Astrocyte of the cerebellum (primary cell): ENCODE data around the gene ZNF581.

Source experiments
- DNase-seq: peaks from one replicate; pipeline ENCODE4 v3.0.0-alpha.2; 2011; ENCODE audit warnings: low read depth
- H3K4me3 ChIP-seq: 2 replicates; pipeline ENCODE4 v1.5.1; 2011; ENCODE audit warnings: mild to moderate bottlenecking, low read depth, low read length, moderate library complexity
- in situ Hi-C: cut with HindIII; loops from 2 replicates; pipeline ENCODE4 v1.10.0; 2017; ENCODE audit warnings: low sequenced_read_pairs
- TF ChIP-seq, protein P1 (sequence below): IDR thresholded peaks from 2 replicates; pipeline ENCODE4 v1.5.1; 2012; ENCODE audit warnings: low read length, low read depth, moderate library complexity, mild to moderate bottlenecking; ENCODE audit errors: missing control alignments

ZNF581 gene

GRCh38 chr19:55683449-55684261, 40.2 kb downstream of the ZNF581 start:
- H3K4me3 ChIP-seq: no peak overlapping the region
- DNase-seq: no peak
- TF ChIP-seq, protein P1, sequence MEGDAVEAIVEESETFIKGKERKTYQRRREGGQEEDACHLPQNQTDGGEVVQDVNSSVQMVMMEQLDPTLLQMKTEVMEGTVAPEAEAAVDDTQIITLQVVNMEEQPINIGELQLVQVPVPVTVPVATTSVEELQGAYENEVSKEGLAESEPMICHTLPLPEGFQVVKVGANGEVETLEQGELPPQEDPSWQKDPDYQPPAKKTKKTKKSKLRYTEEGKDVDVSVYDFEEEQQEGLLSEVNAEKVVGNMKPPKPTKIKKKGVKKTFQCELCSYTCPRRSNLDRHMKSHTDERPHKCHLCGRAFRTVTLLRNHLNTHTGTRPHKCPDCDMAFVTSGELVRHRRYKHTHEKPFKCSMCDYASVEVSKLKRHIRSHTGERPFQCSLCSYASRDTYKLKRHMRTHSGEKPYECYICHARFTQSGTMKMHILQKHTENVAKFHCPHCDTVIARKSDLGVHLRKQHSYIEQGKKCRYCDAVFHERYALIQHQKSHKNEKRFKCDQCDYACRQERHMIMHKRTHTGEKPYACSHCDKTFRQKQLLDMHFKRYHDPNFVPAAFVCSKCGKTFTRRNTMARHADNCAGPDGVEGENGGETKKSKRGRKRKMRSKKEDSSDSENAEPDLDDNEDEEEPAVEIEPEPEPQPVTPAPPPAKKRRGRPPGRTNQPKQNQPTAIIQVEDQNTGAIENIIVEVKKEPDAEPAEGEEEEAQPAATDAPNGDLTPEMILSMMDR: no peak
- in situ Hi-C loops: no loop called here

GRCh38 chr19:55684946-55685681, 41.7 kb downstream of the ZNF581 start:
- DNase-seq: no peak
- no peak overlapping the region for H3K4me3 ChIP-seq
- in situ Hi-C loops: no loop called here
- TF ChIP-seq, protein P1: no peak

DNA sequence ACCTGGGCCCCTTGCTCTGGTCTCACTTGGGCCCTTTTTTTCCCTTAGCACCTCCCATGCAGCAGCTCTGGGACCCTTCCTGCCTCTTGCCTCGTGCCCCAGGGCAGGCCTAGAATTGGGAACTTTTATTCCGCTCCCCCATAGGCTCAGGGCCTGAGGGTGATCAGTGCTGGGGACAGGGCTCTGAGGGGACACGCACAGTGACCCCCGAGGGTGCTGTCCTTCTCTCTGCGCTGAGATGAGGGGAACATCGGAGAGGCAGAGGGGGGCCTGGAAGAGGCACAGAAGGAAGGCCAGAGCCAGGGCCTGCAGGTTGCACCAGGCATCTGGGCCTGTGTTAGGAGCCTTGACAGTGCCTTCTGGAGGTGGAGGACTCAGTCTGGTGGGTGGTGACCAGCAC, 42.3 kb downstream of the ZNF581 start:
- no peak overlapping the region for H3K4me3 ChIP-seq
- in situ Hi-C loops: no loop called here
- no peak for DNase-seq
- TF ChIP-seq, protein P1: no peak

DNA sequence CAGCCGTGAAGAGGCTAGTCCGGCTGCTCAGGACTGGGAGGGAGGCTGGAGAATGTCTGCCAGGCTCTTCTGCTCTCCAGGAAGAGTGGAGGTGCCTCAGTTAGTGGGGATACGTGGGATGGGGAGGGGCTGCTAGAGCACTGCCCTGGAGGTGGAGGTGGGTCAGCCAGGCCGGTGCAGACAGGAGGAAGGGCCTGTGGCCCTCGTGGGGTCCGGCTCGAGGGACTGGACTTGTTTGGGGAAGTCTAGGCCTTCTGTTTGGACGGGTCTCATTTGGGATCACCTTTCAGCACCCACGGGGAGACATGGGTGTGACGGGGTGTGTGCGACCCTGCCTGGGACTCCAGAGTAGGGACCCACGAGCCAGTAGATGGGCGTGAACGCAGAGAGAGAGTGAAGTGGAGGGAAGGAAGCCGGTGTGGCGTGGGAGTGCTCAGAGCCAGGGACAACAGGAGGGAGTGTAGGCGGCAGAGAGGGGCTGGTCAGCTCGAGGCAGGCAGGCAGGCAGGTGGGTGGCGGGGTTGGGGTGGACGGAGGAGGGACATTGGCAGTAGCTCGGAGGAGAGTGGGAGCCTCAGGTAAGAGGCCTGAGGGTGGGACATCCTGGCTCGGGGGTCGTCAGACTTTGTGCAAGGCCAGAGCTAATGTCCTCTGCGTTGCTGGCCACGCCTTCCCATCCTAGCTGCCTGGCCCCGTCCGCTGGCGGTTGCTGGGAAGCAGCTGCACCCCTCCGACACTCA, 43.0 kb downstream of the ZNF581 start:
- no peak for DNase-seq
- no peak overlapping the region for H3K4me3 ChIP-seq
- TF ChIP-seq, protein P1: no peak
- in situ Hi-C loops: no loop called here

DNA sequence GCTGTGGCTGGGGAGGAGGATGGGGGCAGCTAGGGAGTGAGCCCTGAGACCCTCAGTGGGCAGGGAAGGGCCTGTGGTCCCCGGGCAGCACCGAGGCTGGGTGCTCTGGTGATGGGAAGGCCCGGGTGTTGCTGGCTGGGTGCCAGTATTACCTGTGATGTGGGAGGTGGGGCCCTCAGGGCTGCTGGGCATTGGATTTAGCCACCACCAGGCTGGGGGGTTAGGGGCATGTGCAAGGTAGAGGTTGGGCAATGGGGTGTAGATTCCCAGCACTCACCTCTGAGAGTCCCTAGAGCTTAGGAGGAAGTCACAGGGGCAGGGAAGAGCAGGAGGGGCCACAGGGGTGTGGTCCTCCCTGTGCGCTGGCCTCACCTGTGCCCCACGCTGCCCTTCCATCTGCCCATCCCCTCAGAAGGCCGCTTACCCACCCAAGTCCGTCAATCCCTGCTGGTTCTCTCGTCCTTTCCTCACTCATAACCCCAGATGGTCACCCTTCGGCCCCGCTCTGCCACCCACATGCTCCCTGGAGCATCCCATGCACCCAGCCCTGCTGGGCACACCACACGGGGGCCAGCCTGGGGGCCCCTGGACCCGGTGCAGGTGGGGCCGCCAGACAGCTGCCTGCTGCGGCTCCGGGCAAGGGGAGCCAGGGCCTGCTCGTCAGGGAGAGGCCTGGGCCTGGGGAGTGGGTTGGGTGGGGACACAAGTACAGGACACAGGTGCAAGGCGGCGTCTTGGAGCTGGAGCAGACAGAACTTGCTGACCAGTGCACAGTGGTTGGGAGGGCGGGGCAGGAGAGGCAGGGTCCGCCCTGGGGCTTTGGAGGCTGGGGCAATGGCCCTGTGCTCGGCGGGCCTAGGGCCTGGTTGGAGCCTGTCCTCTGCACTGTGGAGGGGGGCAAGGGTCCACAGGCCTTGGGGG, 44.1 kb downstream of the ZNF581 start:
- TF ChIP-seq, protein P1: no peak
- in situ Hi-C loops: no loop called here
- H3K4me3 ChIP-seq: no peak overlapping the region
- DNase-seq: no peak
